Effector memory CD4-positive, alpha-beta T cell (primary cell): ENCODE measurements around the gene SPTBN2.

Source experiments
- DNase-seq, 3 donors: peaks; one replicate each; pipeline ENCODE4 v3.0.0-alpha.2; 2020
- H3K27ac ChIP-seq: 2 replicates; pipeline ENCODE4 v1.7.0; 2013; ENCODE audit warnings: mild to moderate bottlenecking, low read length, moderate library complexity; ENCODE audit not compliant: insufficient read depth, poor library complexity, severe bottlenecking
- H3K27me3 ChIP-seq: replicated peaks from 2 replicates; pipeline ENCODE4 v1.7.0; 2013; ENCODE audit warnings: mild to moderate bottlenecking, low read length; ENCODE audit not compliant: insufficient read depth, control insufficient read depth, poor library complexity, severe bottlenecking
- H3K36me3 ChIP-seq: 2 replicates; pipeline ENCODE4 v1.7.0; 2013; ENCODE audit warnings: mild to moderate bottlenecking, low read length, moderate library complexity; ENCODE audit not compliant: control insufficient read depth, insufficient read depth
- H3K4me1 ChIP-seq: 2 replicates; pipeline ENCODE4 v1.7.0; 2013; ENCODE audit warnings: low read length, mild to moderate bottlenecking; ENCODE audit not compliant: control insufficient read depth, insufficient read depth, poor library complexity, severe bottlenecking
- H3K4me3 ChIP-seq: 2 replicates; pipeline ENCODE4 v1.7.0; 2013; ENCODE audit warnings: low read length, low read depth, mild to moderate bottlenecking; ENCODE audit not compliant: insufficient read depth, poor library complexity, severe bottlenecking
- H3K9me3 ChIP-seq: 2 replicates; pipeline ENCODE4 v1.7.0; 2013; ENCODE audit warnings: mild to moderate bottlenecking, low read length, moderate library complexity; ENCODE audit not compliant: control insufficient read depth

The SPTBN2 gene

DNA sequence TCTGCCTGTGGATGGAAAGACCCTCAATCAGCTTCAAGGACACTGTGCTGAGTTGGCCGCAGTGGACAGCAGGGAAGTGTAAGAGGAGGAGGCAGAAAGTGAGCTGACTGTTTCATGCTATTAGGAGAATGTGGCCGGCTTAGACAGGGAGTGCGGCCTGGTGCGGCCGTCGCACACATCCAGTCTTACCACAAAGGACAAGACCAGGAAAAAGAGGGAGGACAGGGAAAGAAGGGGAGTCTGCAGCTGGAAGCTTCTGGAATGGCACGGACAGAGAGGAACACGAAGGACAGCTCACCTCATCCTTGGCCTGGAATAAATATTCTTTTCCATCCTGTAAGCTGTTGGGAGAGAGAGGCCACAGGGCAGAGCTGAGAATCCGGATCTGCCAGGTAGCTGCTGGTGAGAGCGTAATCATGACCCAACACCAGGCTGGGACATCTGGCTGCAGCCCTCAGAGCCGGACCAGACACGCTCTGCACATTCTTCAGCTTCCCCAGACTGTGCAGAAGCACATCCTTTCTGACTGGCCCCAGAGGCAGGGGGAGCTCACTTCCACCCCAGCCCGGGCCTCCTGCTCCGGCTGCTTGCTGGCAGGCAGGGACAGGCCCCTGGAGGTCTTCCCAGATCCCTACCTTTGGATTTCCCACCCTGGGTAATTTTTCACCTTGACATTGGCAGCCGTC is 42.8 kb downstream of the SPTBN2 start:
- no peak for DNase-seq
- Histone ChIP-seq H3K4me3 (no peak overlapping the region), H3K36me3 (no peaks in the 10 kb centered on the region), H3K4me1 (no peaks in the 10 kb centered on the region), H3K27me3 (no peaks in the 10 kb centered on the region), H3K27ac (no peak overlapping the region), H3K9me3 (no peaks in the 10 kb centered on the region)

DNA sequence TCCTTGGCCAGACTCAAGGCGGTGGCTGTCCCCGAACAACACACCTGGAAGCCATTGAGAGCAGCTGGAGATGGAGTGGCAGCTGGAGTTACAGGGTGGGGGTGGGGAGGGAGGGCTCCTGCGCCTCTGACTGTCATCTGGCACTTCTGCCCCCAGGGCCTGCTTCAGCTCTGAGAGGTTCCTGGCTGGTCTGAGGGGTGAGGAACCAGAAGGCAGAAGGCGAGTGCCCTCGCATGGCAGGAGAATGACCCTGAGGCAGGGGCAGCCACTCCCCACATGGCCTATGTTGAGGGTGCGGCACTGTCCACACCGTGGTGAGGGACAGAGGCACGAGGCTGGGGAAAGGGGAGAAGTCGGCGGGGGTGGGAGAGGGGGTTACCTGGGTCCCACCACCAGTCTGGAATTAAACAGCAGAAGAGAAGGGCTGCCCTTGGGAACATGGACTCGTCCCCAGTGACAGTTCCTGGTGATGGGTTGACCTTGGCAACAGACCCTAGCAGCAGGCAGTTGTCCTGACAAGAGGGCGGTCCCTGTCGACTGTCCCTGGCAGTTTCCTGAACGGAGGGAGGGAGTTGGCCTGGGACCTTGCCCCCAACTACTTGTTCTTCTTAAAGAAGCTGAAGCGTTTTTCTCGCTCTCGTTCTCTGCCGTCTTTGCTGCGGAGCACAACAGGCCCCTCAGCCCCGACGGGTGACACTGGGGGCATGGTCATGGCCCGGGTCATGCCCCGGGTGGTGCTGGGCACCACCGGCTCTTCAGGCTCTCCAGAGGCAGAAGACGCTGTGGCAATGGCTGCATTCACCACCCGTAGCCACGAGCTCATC is 43.5 kb downstream of the SPTBN2 start:
- H3K4me1 ChIP-seq = no peaks in the 10 kb centered on the region
- no peaks in the 10 kb centered on the region for H3K9me3 ChIP-seq
- H3K27ac ChIP-seq = no peak overlapping the region
- DNase-seq = no peak
- H3K27me3 ChIP-seq = no peaks in the 10 kb centered on the region
- H3K36me3 ChIP-seq = no peaks in the 10 kb centered on the region
- no peak overlapping the region for H3K4me3 ChIP-seq

DNA sequence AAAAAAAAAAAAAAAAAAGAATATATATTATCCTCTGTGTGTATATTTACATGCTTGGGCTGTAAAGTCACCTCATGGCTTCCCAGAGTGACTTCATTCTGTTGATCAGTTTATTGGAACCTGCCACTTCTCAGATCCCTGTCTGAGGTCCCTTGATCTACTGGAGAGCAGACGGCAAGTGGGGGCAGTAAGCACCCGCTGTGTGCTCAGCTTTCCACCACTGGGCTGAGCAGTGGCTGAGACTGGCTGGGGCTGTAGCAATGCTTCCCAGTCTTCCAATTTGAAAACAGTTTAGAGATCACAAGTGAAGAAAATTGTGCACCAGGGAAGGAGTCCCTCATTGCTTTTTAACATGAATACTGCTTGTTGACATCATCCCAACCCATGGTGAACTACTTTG is 44.4 kb downstream of the SPTBN2 start:
- no peak for DNase-seq
- no peak overlapping the region for H3K4me3 ChIP-seq
- no peaks in the 10 kb centered on the region for H3K4me1 ChIP-seq
- H3K27me3 ChIP-seq = no peaks in the 10 kb centered on the region
- no peaks in the 10 kb centered on the region for H3K9me3 ChIP-seq
- no peak overlapping the region for H3K27ac ChIP-seq
- H3K36me3 ChIP-seq = no peaks in the 10 kb centered on the region

DNA sequence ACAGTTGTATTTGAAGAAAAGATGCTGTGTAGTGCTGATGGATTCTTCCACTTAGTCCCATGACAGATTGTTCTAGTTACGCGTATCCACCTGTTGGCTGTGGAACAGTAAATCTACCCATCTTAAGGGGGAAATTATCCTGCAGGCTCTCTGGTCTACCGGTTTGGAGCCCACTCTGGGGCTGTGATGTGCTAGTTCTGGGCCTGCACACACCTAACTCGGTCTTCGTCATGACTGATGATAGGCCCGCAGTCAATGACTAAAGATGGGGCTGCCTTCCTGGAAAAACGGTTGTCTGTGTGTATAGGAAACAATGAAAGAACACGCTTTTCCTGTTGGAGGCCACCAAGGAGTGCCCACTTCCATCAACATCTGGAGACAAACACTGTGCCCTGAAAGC is 45.1 kb downstream of the SPTBN2 start:
- H3K27me3 ChIP-seq = no peaks in the 10 kb centered on the region
- no peak overlapping the region for H3K4me3 ChIP-seq
- H3K9me3 ChIP-seq = no peaks in the 10 kb centered on the region
- H3K36me3 ChIP-seq = no peaks in the 10 kb centered on the region
- DNase-seq = no peak
- no peak overlapping the region for H3K27ac ChIP-seq
- H3K4me1 ChIP-seq = no peaks in the 10 kb centered on the region

DNA sequence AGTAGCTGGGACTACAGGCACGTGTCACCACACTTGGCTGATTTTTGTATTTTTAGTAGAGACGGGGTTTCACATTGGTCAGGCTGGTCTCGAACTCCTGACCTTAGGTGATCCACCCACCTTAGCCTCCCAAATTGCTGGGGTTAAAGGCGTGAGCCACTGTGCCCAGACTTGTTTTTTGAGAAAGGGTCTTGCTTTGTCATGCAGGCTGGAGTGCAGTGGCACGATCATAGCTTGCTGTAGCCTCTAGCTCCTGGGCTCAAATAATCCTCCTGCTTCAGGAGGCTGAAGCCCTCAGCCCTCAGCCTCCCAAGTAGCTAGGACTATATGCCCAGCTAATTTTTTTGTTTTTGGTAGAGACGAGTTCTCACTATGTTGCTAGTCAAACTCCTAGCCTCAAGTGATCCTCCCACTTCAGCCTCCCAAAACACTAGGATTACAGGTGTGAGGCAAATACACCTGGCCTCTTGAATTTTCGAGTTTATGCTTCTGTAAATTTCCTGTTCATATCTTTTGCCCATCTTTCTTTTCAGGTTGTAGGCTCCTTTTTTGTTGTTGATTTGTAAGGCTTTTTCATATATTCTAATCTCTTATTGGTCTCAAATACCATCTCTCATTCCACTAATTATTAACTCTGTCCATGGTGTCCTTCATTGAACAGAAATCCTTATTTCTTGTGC is 47.9 kb downstream of the SPTBN2 start:
- Histone ChIP-seq H3K27ac (no peak overlapping the region), H3K36me3 (no peaks in the 10 kb centered on the region), H3K4me1 (peaks cover 8% of the 10 kb centered on the region), H3K9me3 (no peaks in the 10 kb centered on the region), H3K27me3 (no peaks in the 10 kb centered on the region), H3K4me3 (no peak overlapping the region)
- no peak for DNase-seq

DNA sequence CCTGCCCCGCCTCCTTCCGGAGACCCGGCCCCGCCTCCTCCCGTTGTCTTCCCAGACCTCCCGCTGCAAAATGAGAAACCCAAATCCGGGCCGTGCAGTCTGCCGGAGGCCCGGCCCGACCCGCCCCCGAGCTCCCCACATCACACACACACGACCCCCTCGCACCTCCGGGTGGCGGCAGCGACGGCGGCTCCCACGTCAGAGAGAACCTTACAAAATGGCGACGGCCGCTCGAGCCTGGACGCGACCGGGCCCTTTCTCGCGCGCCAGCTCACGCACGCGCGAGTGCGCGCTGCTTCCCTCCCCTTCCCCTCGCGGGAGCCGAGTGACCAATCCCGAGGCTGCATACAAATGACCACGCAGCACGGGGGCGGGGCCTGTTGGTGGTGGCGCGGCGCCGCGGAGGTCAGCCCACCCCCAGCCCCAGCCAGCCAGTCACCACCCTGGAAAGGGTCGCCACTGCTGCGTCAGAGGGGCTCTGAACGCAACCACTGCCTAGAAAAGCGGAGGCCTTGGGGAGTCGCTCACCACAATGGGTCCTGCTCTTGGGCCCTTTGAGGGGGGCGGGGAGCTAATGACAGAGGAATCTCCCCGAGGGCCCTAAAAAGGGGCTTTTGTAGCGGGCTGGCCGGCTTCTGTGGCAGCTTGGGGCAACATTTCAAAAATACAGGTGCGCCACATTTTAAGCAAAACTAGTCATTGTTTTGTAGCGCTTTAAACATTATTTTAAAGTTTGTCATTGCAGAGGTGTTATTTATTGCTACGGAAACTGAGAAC is 51.2 kb downstream of the SPTBN2 start, which contains the start of gene RBM4B:
RBM4B (minus strand) TSS at position 289 of the 777 bp plus-strand sequence. CDS start 808 bp downstream, outside the sequence.
- Histone ChIP-seq H3K4me1 (peaks cover 8% of the 10 kb centered on the region), H3K9me3 (no peaks in the 10 kb centered on the region), H3K36me3 (no peaks in the 10 kb centered on the region), H3K4me3 (peak within 1 kb of the TSS; percentile 65), H3K27ac (peak within 1 kb of the TSS; percentile 99), H3K27me3 (no peaks in the 10 kb centered on the region)
- DNase-seq = peak; percentile 96 to 97 (median 96)

DNA sequence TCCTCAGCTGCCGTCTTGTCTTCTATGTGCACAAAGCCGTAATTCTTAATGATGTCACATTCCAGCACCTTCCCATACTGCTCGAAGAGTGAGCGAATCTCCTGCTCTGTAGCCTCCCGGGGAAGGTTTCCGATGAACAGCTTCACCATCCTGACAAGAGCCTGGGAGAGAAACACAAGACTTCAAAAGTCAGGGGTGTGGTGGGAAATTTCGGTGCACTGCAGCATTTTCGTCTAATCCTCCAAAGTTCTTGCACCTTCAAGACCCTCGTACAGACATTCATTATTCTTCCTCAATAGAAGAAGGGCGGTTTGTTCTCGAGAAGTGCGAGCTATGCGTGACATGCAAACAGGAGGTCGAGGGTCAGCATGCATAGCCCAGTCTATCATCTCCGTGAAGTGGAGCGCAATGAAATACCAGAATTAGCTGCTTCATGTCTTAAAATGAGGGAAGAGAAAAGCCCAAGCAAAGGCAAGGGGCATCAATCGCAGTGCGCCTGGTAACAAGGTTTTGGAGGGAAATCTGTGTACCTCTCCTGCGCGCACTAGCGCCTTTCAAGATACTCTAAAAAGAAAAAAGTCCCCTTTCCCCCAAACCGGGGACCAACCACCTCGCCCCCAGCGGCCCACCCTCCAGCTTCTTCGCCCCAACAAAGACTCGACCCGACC is 52.0 kb downstream of the SPTBN2 start:
- H3K4me1 ChIP-seq = peaks cover 8% of the 10 kb centered on the region

DNA sequence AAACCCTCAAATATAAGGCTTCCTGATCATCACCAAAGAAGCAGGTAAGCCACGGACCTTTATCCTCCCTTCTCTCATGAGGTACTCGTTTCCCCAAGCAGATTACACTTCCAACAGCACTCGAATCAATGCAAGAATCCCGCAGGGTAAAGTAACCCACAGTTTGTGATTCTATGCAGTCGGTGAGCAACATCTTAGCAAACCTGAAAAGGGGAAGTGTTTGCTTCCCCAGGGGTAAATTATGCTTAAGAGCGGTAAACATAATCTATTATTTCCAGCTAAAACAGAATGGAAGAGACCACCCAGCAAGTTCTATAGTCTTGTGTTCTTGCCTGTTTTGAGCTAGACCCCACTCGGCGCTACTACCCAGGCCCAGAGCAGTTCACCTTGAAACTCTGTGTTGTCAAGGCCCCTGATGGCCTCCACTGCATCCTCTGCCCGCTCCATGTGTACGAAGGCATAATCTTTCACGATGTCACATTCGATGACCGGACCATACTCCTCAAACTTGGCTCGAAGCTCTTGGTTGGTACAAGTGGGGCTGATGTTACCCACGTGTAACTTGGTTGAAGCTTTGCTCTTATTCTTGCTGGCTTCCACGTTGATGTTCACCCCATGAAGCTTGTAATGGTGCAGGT is 52.6 kb downstream of the SPTBN2 start:
- H3K9me3 ChIP-seq = no peaks in the 10 kb centered on the region
- no peaks in the 10 kb centered on the region for H3K36me3 ChIP-seq
- no peak for DNase-seq
- no peak overlapping the region for H3K27ac ChIP-seq
- no peaks in the 10 kb centered on the region for H3K27me3 ChIP-seq
- H3K4me3 ChIP-seq = peak overlapping the region; percentile 65
- H3K4me1 ChIP-seq = peaks cover 8% of the 10 kb centered on the region

More for the DNA sequence above, 52.0 kb downstream of the SPTBN2 start:
- Histone ChIP-seq H3K36me3 (no peaks in the 10 kb centered on the region), H3K4me3 (peak overlapping the region; percentile 65), H3K27ac (peak overlapping the region; percentile 99), H3K27me3 (no peaks in the 10 kb centered on the region), H3K9me3 (no peaks in the 10 kb centered on the region)
- no peak for DNase-seq
